ENCODE data around the gene HERPUD1.

GRCh38 chr16:56970934-56971767 is 39.2 kb downstream of the HERPUD1 start:
- TF ChIP-seq CTCF (IDR thresholded peaks at IDR 0.05; ENCODE audit: low read depth, low read length, poor library complexity, severe bottlenecking) (no peak), EZH2phosphoT487 (IDR thresholded peaks at IDR 0.05; ENCODE audit: borderline replicate concordance, low read length) (no peak)

All from DOHH2 (cell line).